ENCODE measurements around the gene NF2.

The NF2 gene

GRCh38 chr22:29727131-29727523, 123.7 kb downstream of the NF2 start:
- no peaks in the 10 kb centered on the region for H3K4me1 ChIP-seq (ENCODE audit: control insufficient read depth in 1 of 2, insufficient read depth in 1 of 2, low read depth in 1 of 2, low read length in 1 of 2)
- no peak overlapping the region for H3K27ac ChIP-seq
- no peak overlapping the region for H3K4me3 ChIP-seq (ENCODE audit: low read depth in 1 of 2, low read length in 1 of 2)
- no peaks in the 10 kb centered on the region for H3K9me3 ChIP-seq
- H3K27me3 ChIP-seq, result peaks cover 54% of the 10 kb centered on the region
- H3K36me3 ChIP-seq, result peaks cover 31% of the 10 kb centered on the region
- no peak for TF ChIP-seq CTCF (IDR thresholded peaks at IDR 0.05)

- Histone ChIP-seq H3K9me3 (no peaks in the 10 kb centered on the region), H3K27ac (no peak overlapping the region), H3K4me3 (ENCODE audit: low read depth in 1 of 2, low read length in 1 of 2) (no peak overlapping the region), H3K27me3 (peaks cover 38% of the 10 kb centered on the region), H3K36me3 (peaks cover 47% of the 10 kb centered on the region), H3K4me1 (ENCODE audit: control insufficient read depth in 1 of 2, insufficient read depth in 1 of 2, low read depth in 1 of 2, low read length in 1 of 2) (no peaks in the 10 kb centered on the region)
- TF ChIP-seq CTCF (IDR thresholded peaks at IDR 0.05), result no peak
Measured at GRCh38 chr22:29729161-29729560, 125.7 kb downstream of the NF2 start.

GRCh38 chr22:29731058-29731850, 127.8 kb downstream of the NF2 start:
- Histone ChIP-seq H3K4me1 (ENCODE audit: control insufficient read depth in 1 of 2, insufficient read depth in 1 of 2, low read depth in 1 of 2, low read length in 1 of 2) (no peaks in the 10 kb centered on the region), H3K27ac (no peak overlapping the region), H3K36me3 (peaks cover 66% of the 10 kb centered on the region), H3K4me3 (ENCODE audit: low read depth in 1 of 2, low read length in 1 of 2) (no peak overlapping the region), H3K9me3 (no peaks in the 10 kb centered on the region), H3K27me3 (peaks cover 20% of the 10 kb centered on the region)
- no peak for TF ChIP-seq CTCF (IDR thresholded peaks at IDR 0.05)

- Histone ChIP-seq H3K27me3 (peaks cover 7% of the 10 kb centered on the region), H3K36me3 (peaks cover 75% of the 10 kb centered on the region), H3K4me3 (ENCODE audit: low read depth in 1 of 2, low read length in 1 of 2) (no peak overlapping the region), H3K27ac (no peak overlapping the region), H3K9me3 (no peaks in the 10 kb centered on the region), H3K4me1 (ENCODE audit: control insufficient read depth in 1 of 2, insufficient read depth in 1 of 2, low read depth in 1 of 2, low read length in 1 of 2) (no peaks in the 10 kb centered on the region)
- no peak for TF ChIP-seq CTCF (IDR thresholded peaks at IDR 0.05)
Measured at GRCh38 chr22:29732883-29733282, 129.4 kb downstream of the NF2 start.

GRCh38 chr22:29733362-29734201, 130.1 kb downstream of the NF2 start:
- no peak for TF ChIP-seq CTCF (IDR thresholded peaks at IDR 0.05)
- H3K27ac ChIP-seq, result no peak overlapping the region
- H3K9me3 ChIP-seq, result no peaks in the 10 kb centered on the region
- H3K27me3 ChIP-seq, result peaks cover 7% of the 10 kb centered on the region
- peaks cover 82% of the 10 kb centered on the region for H3K36me3 ChIP-seq
- H3K4me1 ChIP-seq (ENCODE audit: control insufficient read depth in 1 of 2, insufficient read depth in 1 of 2, low read depth in 1 of 2, low read length in 1 of 2), result no peaks in the 10 kb centered on the region
- no peak overlapping the region for H3K4me3 ChIP-seq (ENCODE audit: low read depth in 1 of 2, low read length in 1 of 2)
